Stimulated activated CD4-positive, alpha-beta T cell treated with anti-CD3 and anti-CD28 coated beads, Interleukin-2, amount 100 ng/mL, for 24 hours (primary cell): ENCODE measurements around the gene CDC42EP5.

ENCODE experiments used
- DNase-seq, 2 donors: peaks; one replicate each; pipeline ENCODE4 v3.0.0-alpha.2; 2020

CDC42EP5 gene

GRCh38 chr19:54422136-54422535 lies 51.0 kb downstream of the CDC42EP5 start:
- no peak for DNase-seq

- DNase-seq = no peak
Measured at GRCh38 chr19:54421521-54421920, 51.6 kb downstream of the CDC42EP5 start.

GRCh38 chr19:54421169-54421516 lies 52.0 kb downstream of the CDC42EP5 start:
- no peak for DNase-seq

GRCh38 chr19:54420383-54421168 lies 52.5 kb downstream of the CDC42EP5 start:
- DNase-seq = no peak

GRCh38 chr19:54420068-54420382 lies 53.1 kb downstream of the CDC42EP5 start:
- no peak for DNase-seq

- no peak for DNase-seq
Measured at GRCh38 chr19:54418930-54419800, 53.9 kb downstream of the CDC42EP5 start.

GRCh38 chr19:54418030-54418929 lies 54.8 kb downstream of the CDC42EP5 start:
- DNase-seq = peak in 1 of 2 donors; percentile 35

GRCh38 chr19:54416695-54417491 lies 56.2 kb downstream of the CDC42EP5 start:
- DNase-seq = no peak

GRCh38 chr19:54415901-54416673 lies 57.0 kb downstream of the CDC42EP5 start:
- DNase-seq = no peak

- DNase-seq = peak; percentile 46 to 61
Measured at GRCh38 chr19:54415208-54415900, 57.7 kb downstream of the CDC42EP5 start, which contains the start of gene TTYH1. Gene TTYH1, plus strand, starts transcription at chr19:54415464. Its CDS starts 89 bp downstream, at chr19:54415553.
